Right lobe of liver (tissue), 4 donors: Measurements from ENCODE around the gene ATP2B1.

Experiments
- CTCF ChIP-seq, 4 donors: fragments of 200-600 bp in 3 of 4; fragments of 450-650 bp in 1 of 4; IDR thresholded peaks; one replicate each; pipeline versions ENCODE4 v1.5.1 to v1.8.0; 2016 to 2022; ENCODE audit warnings: antibody characterized with exemption in 4 of 4, mild to moderate bottlenecking in 2 of 4
- POLR2A ChIP-seq: fragments of 450-650 bp; IDR thresholded peaks from one replicate; pipeline ENCODE4 v1.6.1; 2017; ENCODE audit warnings: antibody characterized with exemption, mild to moderate bottlenecking
- donor health status: DM: no; HTN: no; CAD: no.
- donor health status: DM: no; HTN: no; CAD: no.
- donor health status: DM: no; HTN: yes; CAD: no.

DNA sequence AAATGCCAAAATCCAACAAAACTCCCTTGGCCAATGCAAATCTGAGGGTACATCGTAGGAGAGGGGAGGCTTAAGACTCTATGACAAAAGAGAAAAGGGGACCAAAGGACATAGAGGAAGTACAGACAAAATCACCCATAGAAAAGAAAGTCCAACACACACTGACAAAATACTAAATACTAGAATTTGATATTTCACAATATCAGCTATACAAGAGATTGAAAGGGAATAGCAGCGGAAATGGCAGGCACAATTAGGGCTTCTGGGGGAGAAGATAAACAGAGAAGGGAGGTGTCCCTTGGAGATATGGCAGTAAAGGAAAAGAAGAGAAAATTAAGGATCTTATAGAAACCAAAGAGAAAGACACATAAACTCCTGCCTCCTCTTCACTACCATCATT is 29.0 kb downstream of the ATP2B1 start:
- TF ChIP-seq POLR2A (no peak), CTCF (IDR thresholded peaks at IDR 0.05) (no peak)
